HEK293T (cell line): ENCODE data around the gene PRELID3B.

Source experiments
- CTCF ChIA-PET: fragments of 350-600 bp; formaldehyde crosslinking; extraction: SDS; loops from one replicate; lab custom pipeline; 2021; ENCODE audit warnings: antibody characterized with exemption, inconsistent platforms; lab: Yijun Ruan, JAX
- POLR2A ChIA-PET: fragments of 350-600 bp; formaldehyde crosslinking; extraction: SDS; loops from one replicate; lab custom pipeline; 2020; ENCODE audit warnings: antibody characterized with exemption, inconsistent platforms; lab: Yijun Ruan, JAX
- DNase-seq: peaks from one replicate; pipeline ENCODE4 v3.0.0; 2012; ENCODE audit warnings: mixed read lengths; ENCODE audit errors: extremely low spot score
- ARNT ChIP-seq: fragments of 450-650 bp; IDR thresholded peaks from 2 replicates; pipeline ENCODE4 v1.6.1; 2017; ENCODE audit warnings: mild to moderate bottlenecking
- BHLHE40 ChIP-seq: fragments of 450-650 bp; IDR thresholded peaks from 2 replicates; pipeline ENCODE4 v1.6.1; 2016; ENCODE audit warnings: mild to moderate bottlenecking, moderate library complexity, borderline replicate concordance
- CTBP1 ChIP-seq: fragments of 450-650 bp; IDR thresholded peaks from 2 replicates; pipeline ENCODE4 v1.6.1; 2016; ENCODE audit warnings: borderline replicate concordance
- ELF4 ChIP-seq: fragments of 450-650 bp; IDR thresholded peaks from 2 replicates; pipeline ENCODE4 v1.6.1; 2017; ENCODE audit warnings: antibody characterized with exemption
- FOXA1 ChIP-seq: fragments of 450-650 bp; IDR thresholded peaks from 2 replicates; pipeline ENCODE4 v1.6.1; 2016; ENCODE audit warnings: mild to moderate bottlenecking
- FOXK2 ChIP-seq: fragments of 450-650 bp; IDR thresholded peaks from 2 replicates; pipeline ENCODE4 v1.6.1; 2016; ENCODE audit warnings: mild to moderate bottlenecking
- FOXM1 ChIP-seq: fragments of 450-650 bp; IDR thresholded peaks from 2 replicates; pipeline ENCODE4 v1.6.1; 2017; ENCODE audit warnings: mild to moderate bottlenecking, borderline replicate concordance
- HDGF ChIP-seq: fragments of 450-650 bp; IDR thresholded peaks from 2 replicates; pipeline ENCODE4 v1.6.1; 2017; ENCODE audit warnings: antibody characterized with exemption, borderline replicate concordance
- L3MBTL2 ChIP-seq: fragments of 450-650 bp; conservative IDR thresholded peaks from 2 replicates; pipeline ENCODE4 v1.6.1; 2016; ENCODE audit warnings: mild to moderate bottlenecking
- LEF1 ChIP-seq: fragments of 450-650 bp; IDR thresholded peaks from 2 replicates; pipeline ENCODE4 v1.6.1; 2017; ENCODE audit warnings: mild to moderate bottlenecking, borderline replicate concordance
- NFRKB ChIP-seq: fragments of 450-650 bp; IDR thresholded peaks from 2 replicates; pipeline ENCODE4 v1.6.1; 2016; ENCODE audit warnings: mild to moderate bottlenecking, moderate library complexity
- PKNOX1 ChIP-seq: fragments of 450-650 bp; IDR thresholded peaks from 2 replicates; pipeline ENCODE4 v1.6.1; 2016
- SP1 ChIP-seq: fragments of 450-650 bp; IDR thresholded peaks from 2 replicates; pipeline ENCODE4 v1.6.1; 2017
- SUZ12 ChIP-seq: fragments of 450-650 bp; IDR thresholded peaks from 2 replicates; pipeline ENCODE4 v1.6.1; 2016; ENCODE audit warnings: mild to moderate bottlenecking
- TARDBP ChIP-seq: fragments of 450-650 bp; IDR thresholded peaks from 2 replicates; pipeline ENCODE4 v1.6.1; 2016
- ZNF384 ChIP-seq: fragments of 450-650 bp; IDR thresholded peaks from 2 replicates; pipeline ENCODE4 v1.6.1; 2016

Gene PRELID3B

GRCh38 chr20:59016795-59017492 is 25.6 kb downstream of the PRELID3B start:
- TF ChIP-seq CTBP1: no peak
- TF ChIP-seq SP1: no peak
- no peak for TF ChIP-seq FOXK2
- TF ChIP-seq TARDBP: no peak
- no peak for TF ChIP-seq SUZ12
- no peak for TF ChIP-seq L3MBTL2
- no peak for TF ChIP-seq LEF1
- no peak for TF ChIP-seq PKNOX1
- no peak for TF ChIP-seq NFRKB
- no peak for TF ChIP-seq ZNF384
- TF ChIP-seq FOXM1: no peak
- TF ChIP-seq FOXA1: no peak
- no peak for TF ChIP-seq ELF4
- CTCF ChIA-PET: no interaction called here
- DNase-seq: no peak
- POLR2A ChIA-PET: interaction anchor here (2.0 kb wide), 1 partner anchor 15 kb away, joined by 8 read pairs; the partner anchor contains the start of gene ATP5F1E

- POLR2A ChIA-PET: interaction anchor here (0.6 to 2.0 kb wide), 2 partner anchors 16 to 1041 kb away, joined by 3 to 8 read pairs; partner anchors contain the start of gene ATP5F1E
- TF ChIP-seq ZNF384: no peak
- TF ChIP-seq NFRKB: no peak
- TF ChIP-seq L3MBTL2: no peak
- TF ChIP-seq SP1: no peak
- TF ChIP-seq CTBP1: no peak
- TF ChIP-seq FOXK2: no peak
- no peak for TF ChIP-seq LEF1
- TF ChIP-seq ELF4: no peak
- TF ChIP-seq HDGF: no peak
- no peak for TF ChIP-seq SUZ12
- TF ChIP-seq PKNOX1: no peak
- no peak for TF ChIP-seq ARNT
- no peak for TF ChIP-seq TARDBP
- TF ChIP-seq FOXA1: no peak
- no peak for TF ChIP-seq FOXM1
- TF ChIP-seq BHLHE40: no peak
- no peak for DNase-seq
- CTCF ChIA-PET: no interaction called here
These were observed 26.5 kb downstream of the PRELID3B start for GRCh38 chr20:59015812-59016711.

GRCh38 chr20:59015411-59015810 is 27.2 kb downstream of the PRELID3B start:
- TF ChIP-seq SP1: no peak
- no peak for TF ChIP-seq SUZ12
- TF ChIP-seq LEF1: no peak
- TF ChIP-seq FOXK2: no peak
- no peak for TF ChIP-seq ELF4
- no peak for TF ChIP-seq BHLHE40
- TF ChIP-seq FOXA1: no peak
- TF ChIP-seq PKNOX1: no peak
- CTCF ChIA-PET: no interaction called here
- POLR2A ChIA-PET: interaction anchor here (0.6 kb wide), 1 partner anchor 1042 kb away, joined by 3 read pairs; no protein-coding TSS in a partner anchor
- DNase-seq: no peak

GRCh38 chr20:59014680-59015389 is 27.8 kb downstream of the PRELID3B start:
- ChIA-PET POLR2A (no interaction called here), CTCF (no interaction called here)
- DNase-seq: no peak
- no peak for TF ChIP-seq BHLHE40
- TF ChIP-seq L3MBTL2: no peak
- TF ChIP-seq HDGF: no peak
- TF ChIP-seq NFRKB: no peak
- TF ChIP-seq SP1: no peak

- TF ChIP-seq SP1 (no peak), FOXA1 (no peak), FOXM1 (no peak), BHLHE40 (no peak), FOXK2 (no peak), PKNOX1 (no peak), SUZ12 (no peak), CTBP1 (no peak)
- CTCF ChIA-PET: no interaction called here
- DNase-seq: no peak
- POLR2A ChIA-PET: no interaction called here
These were observed 28.5 kb downstream of the PRELID3B start for GRCh38 chr20:59013959-59014608.
